Retinal pigment epithelial cell (primary cell): ENCODE data around the gene SAMD10.

Source experiments
- DNase-seq: peaks from one replicate; pipeline ENCODE4 v3.0.0-alpha.2; 2010; ENCODE audit warnings: low read depth
- H3K4me3 ChIP-seq: 2 replicates; pipeline ENCODE4 v1.5.1; 2011; ENCODE audit warnings: mild to moderate bottlenecking, low read length, control low read depth, moderate library complexity
- TF ChIP-seq, protein P1 (sequence below): conservative IDR thresholded peaks from 2 replicates; pipeline ENCODE4 v1.5.1; 2011; ENCODE audit warnings: low read depth, low read length, control low read depth, inconsistent platforms

SAMD10 gene

DNA sequence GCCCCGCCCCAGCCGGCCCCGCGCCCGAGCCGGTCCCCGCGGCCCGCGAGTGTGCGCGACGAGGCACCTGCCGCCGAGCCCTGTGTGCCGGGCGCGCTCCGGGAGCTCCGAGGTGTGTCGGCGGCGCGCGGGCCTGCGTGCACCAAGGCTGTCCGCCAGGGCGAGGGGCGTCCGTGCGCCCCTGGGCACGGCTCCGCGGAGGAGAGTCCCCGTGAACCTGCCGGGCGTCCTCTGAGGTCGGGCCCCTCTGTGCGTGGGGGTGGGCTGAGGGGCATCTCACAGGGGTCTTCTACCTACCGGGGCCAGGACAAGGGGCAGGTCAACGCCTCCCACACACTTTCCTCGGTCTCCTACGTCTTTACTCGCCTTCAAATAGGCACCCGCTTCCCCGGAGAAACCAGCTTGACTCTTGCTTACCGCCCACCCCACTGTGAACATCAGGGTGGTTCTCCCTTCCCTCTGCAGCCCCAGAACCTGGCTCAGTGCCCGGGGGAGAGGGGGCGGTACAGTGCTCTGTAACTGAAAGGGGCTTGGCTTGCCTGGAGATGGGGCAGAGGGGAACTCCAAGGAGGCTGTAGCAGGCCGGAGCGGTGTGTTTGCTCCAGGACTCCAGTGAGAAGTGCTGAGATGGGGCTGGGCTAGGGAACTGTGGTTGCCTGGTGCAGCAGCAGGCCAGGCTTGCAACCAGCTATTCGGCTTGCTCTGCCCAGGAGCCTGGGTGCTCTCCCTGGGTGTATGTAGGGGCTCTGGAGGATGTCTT, at the start of gene SAMD10:
Gene SAMD10, minus strand, starts transcription at position 86 of the 760 bp plus-strand sequence. CDS start 175 bp downstream, outside the sequence.
- DNase-seq: no peak
- TF ChIP-seq, protein P1, sequence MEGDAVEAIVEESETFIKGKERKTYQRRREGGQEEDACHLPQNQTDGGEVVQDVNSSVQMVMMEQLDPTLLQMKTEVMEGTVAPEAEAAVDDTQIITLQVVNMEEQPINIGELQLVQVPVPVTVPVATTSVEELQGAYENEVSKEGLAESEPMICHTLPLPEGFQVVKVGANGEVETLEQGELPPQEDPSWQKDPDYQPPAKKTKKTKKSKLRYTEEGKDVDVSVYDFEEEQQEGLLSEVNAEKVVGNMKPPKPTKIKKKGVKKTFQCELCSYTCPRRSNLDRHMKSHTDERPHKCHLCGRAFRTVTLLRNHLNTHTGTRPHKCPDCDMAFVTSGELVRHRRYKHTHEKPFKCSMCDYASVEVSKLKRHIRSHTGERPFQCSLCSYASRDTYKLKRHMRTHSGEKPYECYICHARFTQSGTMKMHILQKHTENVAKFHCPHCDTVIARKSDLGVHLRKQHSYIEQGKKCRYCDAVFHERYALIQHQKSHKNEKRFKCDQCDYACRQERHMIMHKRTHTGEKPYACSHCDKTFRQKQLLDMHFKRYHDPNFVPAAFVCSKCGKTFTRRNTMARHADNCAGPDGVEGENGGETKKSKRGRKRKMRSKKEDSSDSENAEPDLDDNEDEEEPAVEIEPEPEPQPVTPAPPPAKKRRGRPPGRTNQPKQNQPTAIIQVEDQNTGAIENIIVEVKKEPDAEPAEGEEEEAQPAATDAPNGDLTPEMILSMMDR: no peak
- peak within 1 kb of the TSS; percentile 97 for H3K4me3 ChIP-seq

DNA sequence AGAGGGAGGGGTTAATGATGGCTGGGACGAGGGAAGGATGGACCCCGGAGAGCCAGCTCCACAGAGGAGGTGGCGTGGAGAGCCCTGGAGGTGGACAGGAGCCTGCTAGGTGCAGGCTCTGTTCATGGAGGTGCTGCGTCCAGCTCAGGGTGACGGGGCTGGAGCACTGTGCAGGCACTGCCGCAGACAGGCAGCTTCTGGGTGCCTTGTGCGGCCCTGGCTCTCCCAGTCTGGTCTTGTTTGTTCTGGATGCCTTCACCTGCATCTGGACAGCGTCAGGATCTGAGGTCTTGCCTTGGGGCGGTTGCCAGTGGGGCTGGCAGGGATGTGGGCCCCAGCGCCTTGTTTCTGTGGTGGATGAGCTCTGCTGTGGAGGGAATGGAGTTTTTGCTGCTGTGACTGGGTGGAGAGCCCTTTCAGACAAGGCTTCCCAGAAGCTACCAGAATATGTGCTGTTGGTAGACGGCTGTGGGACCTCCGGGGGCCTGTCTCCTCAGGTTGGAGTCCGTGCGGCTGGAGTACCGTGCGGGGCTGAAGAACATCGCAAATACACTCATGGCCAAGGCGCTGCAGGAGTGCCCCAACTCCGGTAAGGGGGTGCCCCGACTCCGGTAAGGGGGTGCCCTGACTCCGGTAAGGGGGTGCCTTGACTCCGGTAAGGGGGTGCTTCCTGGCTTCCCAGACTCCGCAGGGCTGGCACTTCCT, 48.7 kb upstream of the SAMD10 start:
- H3K4me3 ChIP-seq: no peak overlapping the region
- TF ChIP-seq, protein P1: no peak
- DNase-seq: no peak

DNA sequence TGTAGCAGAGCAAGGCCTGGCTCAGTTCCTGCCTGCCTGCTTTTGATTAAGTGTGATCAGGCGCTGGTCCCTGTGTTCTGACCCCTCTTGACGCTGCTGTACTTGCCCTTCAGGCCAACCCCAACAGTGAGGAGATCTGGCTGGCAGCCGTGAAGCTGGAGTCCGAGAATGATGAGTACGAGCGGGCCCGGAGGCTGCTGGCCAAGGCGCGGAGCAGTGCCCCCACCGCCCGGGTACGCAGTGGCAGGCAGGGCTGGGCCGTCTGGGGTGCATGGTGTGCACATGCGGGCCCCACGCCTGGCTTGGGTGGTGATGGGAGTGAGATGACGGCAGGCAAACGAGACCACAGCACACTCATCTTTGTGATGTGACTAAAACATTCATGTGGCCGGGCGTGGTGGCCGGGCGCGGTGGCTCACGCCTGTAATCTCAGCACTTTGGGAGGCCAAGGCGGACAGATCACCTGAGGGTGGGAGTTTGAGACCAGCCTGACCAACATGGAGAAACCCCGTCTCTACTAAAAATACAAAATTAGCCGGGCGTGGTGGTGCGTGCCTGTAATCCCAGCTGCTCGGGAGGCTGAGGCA, 46.5 kb upstream of the SAMD10 start:
- DNase-seq: no peak
- no peak overlapping the region for H3K4me3 ChIP-seq

DNA sequence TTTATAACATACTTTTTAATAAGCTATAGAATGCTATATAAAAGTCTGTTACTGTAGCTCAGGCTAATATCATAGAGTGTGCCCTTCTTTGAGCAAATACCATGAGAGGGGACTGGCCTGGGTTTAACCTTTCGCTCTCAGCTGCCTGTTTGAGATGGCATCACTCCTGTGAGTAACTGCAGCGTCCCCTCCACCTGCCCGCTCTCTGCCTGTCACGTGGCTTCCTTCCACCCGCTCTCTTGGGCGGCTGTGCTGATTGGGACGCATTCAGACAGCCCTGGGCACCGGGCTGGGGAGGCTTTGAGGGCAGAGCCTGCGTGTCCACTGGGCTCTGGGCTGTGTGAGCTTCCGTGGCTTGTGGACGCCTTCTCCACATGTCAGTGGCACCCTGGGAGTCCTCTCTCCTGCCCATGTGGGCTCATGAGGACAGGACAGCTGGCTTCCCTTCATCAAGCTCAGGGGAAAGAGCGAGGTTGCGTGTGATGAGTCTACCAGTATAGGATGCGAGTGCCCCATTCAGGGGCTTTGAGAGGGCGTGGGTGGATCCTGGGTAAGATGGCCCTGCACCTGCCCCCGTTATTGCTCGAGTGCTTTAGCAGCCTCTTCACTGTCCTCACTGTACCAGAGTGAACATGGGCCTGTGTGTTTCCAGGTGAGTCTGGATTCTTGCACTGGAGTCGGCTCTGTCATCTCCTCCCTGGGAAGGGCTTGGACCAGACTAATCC, 45.8 kb upstream of the SAMD10 start:
- no peak overlapping the region for H3K4me3 ChIP-seq
- TF ChIP-seq, protein P1: no peak
- no peak for DNase-seq

More for the DNA sequence above, 46.5 kb upstream of the SAMD10 start:
- TF ChIP-seq, protein P1: no peak

DNA sequence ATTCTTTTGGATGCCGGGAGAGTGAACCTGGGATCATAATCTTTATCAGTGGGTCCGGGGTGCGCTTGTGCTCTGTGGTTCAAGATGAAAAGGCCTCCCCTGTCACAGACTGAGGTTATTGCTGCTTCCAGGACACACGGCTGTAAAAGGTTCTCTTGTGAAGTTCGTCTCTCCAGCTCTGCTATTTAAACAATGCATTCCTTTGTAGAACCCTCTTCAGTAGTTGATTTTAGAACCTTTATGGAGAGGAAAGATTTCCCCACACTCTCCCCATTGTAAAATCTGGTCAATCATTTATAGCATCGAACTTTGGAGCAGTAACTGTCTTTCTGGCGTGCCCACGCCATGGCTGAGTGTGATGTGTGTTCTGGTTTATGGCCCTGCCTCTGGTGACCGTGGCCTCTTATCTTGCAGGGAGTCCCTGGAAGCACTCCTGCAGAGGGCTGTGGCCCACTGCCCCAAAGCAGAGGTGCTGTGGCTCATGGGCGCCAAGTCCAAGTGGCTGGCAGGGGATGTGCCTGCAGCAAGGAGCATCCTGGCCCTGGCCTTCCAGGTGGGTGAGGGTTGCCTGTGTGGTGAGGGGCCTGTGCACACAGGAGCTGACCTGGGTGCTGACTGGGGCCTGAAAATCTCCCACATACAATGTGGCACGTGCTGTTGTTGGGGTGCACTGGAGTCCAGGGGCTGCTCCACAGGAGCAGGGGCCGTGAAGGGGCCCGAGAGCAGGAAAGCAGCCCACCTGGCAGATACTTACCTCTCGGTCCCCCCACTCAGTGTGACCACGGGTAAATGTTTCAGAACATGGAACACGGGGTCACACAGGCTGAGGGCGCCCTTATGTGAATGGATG, 44.9 kb upstream of the SAMD10 start:
- TF ChIP-seq, protein P1: no peak
- no peak overlapping the region for H3K4me3 ChIP-seq
- DNase-seq: no peak

DNA sequence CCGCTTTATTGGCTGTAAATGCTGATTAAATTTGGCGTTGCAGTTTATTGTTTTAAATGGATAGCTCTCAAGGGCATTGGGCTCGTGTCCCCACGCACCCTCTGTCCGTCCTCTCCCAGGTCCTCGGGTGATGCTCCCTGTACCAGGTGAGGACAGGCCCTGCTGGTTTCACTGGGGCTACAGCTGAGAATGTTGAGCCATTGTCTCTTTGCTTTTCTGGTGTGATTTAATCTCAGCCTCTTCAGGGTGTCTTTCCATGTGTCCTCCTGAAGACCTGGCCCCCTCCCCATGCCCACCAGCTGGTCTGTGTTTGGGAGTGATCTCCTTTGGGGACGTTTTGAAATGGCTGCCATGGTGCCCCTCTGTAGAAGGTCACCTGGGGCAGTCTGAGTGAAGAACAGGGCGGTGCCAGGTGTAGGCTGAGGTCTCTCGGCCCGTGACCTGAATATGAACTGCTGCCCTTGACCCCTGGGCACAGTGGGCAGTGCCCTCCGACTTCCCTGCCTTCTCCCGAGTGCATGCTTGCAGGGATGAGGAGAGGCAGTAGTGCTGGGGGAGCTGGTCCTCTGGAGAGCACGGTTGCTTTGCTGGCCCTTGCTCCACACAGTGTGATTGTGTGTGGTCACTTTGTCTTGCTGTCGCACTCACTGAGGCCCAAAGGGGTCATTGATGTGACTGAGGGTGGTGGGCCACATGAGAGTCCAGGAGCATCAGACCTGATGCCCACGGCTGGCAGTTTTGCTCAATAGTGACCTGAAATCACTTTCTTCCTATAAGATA, 44.1 kb upstream of the SAMD10 start:
- H3K4me3 ChIP-seq: no peak overlapping the region
- TF ChIP-seq, protein P1: no peak
- no peak for DNase-seq
